Melanocyte of skin (primary cell): ENCODE measurements around the gene LAMTOR1. TPM values are rescaled to one million over a fixed set of nuclear protein-coding genes. Genes with fewer than 3 reads are reported as not detected.

Source experiments
- small RNA-seq, 2 donors: library from RNA; depleted of rRNA; stranded (forward); fragments of <200 nt; gene quantifications; one replicate each; pipeline ENCODE3, GENCODE V24; 2012
- total RNA-seq, 2 donors: library from RNA; depleted of rRNA; stranded (reverse); fragments of >200 nt; gene quantifications; 2 replicates each; pipeline ENCODE4 v1.2.3, GENCODE V29; 2012

The LAMTOR1 gene
- total RNA-seq = 100 to 1,000 TPM; 131 to 157 TPM

GRCh38 chr11:72102946-72103753, at the start of gene LAMTOR1:
Gene LAMTOR1 (minus strand): TSS chr11:72103297. CDS start chr11:72103224, 73 bp downstream.

GRCh38 chr11:72135473-72135872, 32.4 kb upstream of the LAMTOR1 start, which contains the start of gene FOLR3:
Gene FOLR3 (plus strand): TSS chr11:72135725. CDS start chr11:72135953, 228 bp downstream.

GRCh38 chr11:72112143-72112977, 9.3 kb upstream of the LAMTOR1 start, which contains the start of gene ANAPC15:
Gene ANAPC15 (minus strand): TSS chr11:72112695. CDS start chr11:72111276, 1,419 bp downstream.

GRCh38 chr11:72105888-72106287, 2.8 kb upstream of the LAMTOR1 start, which contains the start of gene TOMT:
Gene TOMT (plus strand): TSS chr11:72105924. CDS start chr11:72105952, 28 bp downstream.

GRCh38 chr11:72080326-72081183, 22.5 kb downstream of the LAMTOR1 start, which contains the start of the genes LRRC51 and NUMA1:
Gene LRRC51 (plus strand): TSS chr11:72080850. CDS start chr11:72089084, 8,234 bp downstream.
Gene NUMA1 (minus strand): TSS chr11:72080542. CDS start chr11:72035943, 44,599 bp downstream.

Small RNAs within 50 kb of the gene (small RNA-seq; reads per million reads assigned to genes)
- gene MIR3165 (0 to 0.06 reads per million in 2 donors), gene RNU6-72P (0 reads per million in 2 donors)

Other genes starting within 250 kb of the LAMTOR1 start
- not detected for gene DEFB131B, start 224.8 kb downstream of the LAMTOR1 start, total RNA-seq
- 1 to 10 TPM; 2.8 to 4.3 TPM for gene XNDC1N, start 174.7 kb downstream of the LAMTOR1 start, total RNA-seq
- gene RNF121, start 174.3 kb downstream of the LAMTOR1 start, total RNA-seq = 10 to 100 TPM; 16.5 to 21.6 TPM
- 1 to 10 TPM; 1.4 to 2.0 TPM for gene IL18BP, start 104.4 kb downstream of the LAMTOR1 start, total RNA-seq
- gene NUMA1, start 22.8 kb downstream of the LAMTOR1 start, total RNA-seq = 100 to 1,000 TPM; 100 to 103 TPM
- 1 to 10 TPM; 3.4 to 4.7 TPM for gene LRRC51, start 22.4 kb downstream of the LAMTOR1 start, total RNA-seq
- under 1 TPM in 1 of 2 donors, not detected in 1; under 0.01 TPM for gene TOMT, start 2.6 kb upstream of the LAMTOR1 start, total RNA-seq
- gene ANAPC15, start 9.4 kb upstream of the LAMTOR1 start, total RNA-seq = 10 to 100 TPM; 20.0 to 38.3 TPM
- not detected for gene FOLR3, start 32.4 kb upstream of the LAMTOR1 start, total RNA-seq
- not detected for gene FOLR1, start 88.8 kb upstream of the LAMTOR1 start, total RNA-seq
- gene FOLR2, start 113.5 kb upstream of the LAMTOR1 start, total RNA-seq = not detected
- 10 to 100 TPM; 74.3 TPM for gene INPPL1, start 121.5 kb upstream of the LAMTOR1 start, total RNA-seq
- gene PHOX2A, start 140.9 kb upstream of the LAMTOR1 start, total RNA-seq = not detected